Measurements from ENCODE around the gene MED26.

Gene MED26

DNA sequence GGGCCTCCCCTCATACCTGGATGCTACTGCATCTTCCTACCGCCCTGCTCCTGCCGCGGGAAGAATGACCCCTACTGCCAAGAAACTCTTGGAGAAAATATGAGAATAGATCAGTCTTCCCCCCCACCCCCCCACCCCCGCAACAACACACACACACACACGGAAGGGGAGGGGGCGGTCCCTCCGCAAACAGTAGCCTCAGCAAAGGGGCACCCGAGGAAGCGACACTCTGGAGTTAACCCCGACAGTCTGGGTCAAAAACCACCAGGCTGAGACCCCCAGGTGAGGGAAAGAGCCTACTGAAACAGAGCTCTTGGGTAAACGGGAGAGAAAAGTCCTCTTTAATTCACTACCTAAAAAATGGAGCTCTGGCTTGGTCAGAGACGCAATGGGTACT lies 1.2 kb downstream of the MED26 start:
- in situ Hi-C loops (cut with HindIII; ENCODE audit: low pct_ligation_motif_present, low sequenced_read_pairs): no loop called here
- TF ChIP-seq, protein P1, sequence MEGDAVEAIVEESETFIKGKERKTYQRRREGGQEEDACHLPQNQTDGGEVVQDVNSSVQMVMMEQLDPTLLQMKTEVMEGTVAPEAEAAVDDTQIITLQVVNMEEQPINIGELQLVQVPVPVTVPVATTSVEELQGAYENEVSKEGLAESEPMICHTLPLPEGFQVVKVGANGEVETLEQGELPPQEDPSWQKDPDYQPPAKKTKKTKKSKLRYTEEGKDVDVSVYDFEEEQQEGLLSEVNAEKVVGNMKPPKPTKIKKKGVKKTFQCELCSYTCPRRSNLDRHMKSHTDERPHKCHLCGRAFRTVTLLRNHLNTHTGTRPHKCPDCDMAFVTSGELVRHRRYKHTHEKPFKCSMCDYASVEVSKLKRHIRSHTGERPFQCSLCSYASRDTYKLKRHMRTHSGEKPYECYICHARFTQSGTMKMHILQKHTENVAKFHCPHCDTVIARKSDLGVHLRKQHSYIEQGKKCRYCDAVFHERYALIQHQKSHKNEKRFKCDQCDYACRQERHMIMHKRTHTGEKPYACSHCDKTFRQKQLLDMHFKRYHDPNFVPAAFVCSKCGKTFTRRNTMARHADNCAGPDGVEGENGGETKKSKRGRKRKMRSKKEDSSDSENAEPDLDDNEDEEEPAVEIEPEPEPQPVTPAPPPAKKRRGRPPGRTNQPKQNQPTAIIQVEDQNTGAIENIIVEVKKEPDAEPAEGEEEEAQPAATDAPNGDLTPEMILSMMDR (IDR thresholded peaks at IDR 0.05; ENCODE audit: low read depth, low read length, missing control alignments): no peak
- no peak for DNase-seq
- no peaks in the 10 kb centered on the region for H3K27me3 ChIP-seq (replicated peaks)
- H3K36me3 ChIP-seq (replicated peaks): peaks cover 12% of the 10 kb centered on the region
- H3K4me3 ChIP-seq (ENCODE audit: low read depth, low read length): peak overlapping the region; percentile 90
- peak overlapping the region; percentile 56 for H3K27ac ChIP-seq

DNA sequence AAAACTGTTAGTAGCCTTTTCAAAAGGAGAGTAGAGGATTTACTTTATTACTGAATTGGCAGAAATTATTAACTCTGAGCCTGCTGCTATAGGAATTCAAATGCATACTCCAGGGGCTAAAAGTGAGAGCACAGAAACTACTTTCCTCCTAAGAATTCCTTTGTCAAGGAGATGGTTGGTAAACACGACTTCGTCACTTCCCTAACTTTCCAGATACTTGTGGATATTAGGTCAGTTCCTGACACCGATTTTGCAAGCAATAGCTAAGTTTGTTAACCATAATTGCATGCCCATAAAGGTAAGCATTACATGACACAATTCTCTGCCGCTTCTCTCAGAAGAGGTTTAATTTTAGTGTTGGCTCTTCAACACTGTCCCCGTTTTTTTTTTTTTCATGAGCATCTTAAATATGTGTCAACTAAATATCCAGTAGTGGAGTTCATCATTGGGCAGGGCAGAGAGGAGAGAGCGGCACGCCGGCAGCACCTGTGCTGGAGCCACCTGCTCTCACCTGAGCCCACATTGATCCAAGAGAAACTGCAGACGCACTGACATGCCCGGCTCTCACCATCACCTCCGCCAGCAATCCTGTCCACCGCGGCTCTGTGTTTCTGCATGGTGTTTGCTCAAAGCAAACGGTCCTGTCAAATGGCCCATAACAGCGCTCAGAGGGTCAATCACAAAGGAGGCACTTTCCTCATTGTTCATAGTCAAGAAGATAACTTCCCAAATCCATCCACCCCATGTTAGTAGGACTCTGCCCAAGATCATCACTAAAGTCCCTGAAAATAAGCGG lies 2.6 kb downstream of the MED26 start:
- no peak for DNase-seq
- Histone ChIP-seq H3K27me3 (replicated peaks) (no peaks in the 10 kb centered on the region), H3K4me3 (ENCODE audit: low read depth, low read length) (no peak overlapping the region), H3K27ac (no peak overlapping the region), H3K36me3 (replicated peaks) (peaks cover 3% of the 10 kb centered on the region)
- TF ChIP-seq, protein P1 (IDR thresholded peaks at IDR 0.05; ENCODE audit: low read depth, low read length, missing control alignments): no peak
- in situ Hi-C loops (cut with HindIII; ENCODE audit: low pct_ligation_motif_present, low sequenced_read_pairs): no loop called here

DNA sequence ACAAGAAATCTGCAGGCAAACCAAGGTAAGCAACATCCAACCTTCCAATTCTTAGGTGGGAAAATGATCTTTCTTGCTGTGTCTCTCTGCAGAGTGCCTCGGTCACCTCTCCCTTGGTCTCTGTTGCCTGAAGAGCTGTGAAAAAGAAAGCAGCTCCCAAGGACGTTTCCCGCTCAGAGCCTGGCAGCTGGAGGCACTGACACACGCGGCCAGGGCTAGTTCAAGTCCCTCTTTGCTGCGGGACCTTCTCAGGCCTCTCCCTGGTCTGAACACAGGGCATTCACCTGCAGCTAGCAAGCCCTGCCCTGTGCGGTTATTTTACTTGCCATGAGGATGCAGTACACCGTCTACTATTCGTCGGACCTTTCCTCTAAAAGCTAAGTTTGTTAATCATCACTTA lies 3.8 kb downstream of the MED26 start:
- Histone ChIP-seq H3K27me3 (replicated peaks) (no peaks in the 10 kb centered on the region), H3K4me3 (ENCODE audit: low read depth, low read length) (no peak overlapping the region), H3K36me3 (replicated peaks) (peaks cover 3% of the 10 kb centered on the region), H3K27ac (no peak overlapping the region)
- DNase-seq: no peak
- TF ChIP-seq, protein P1 (IDR thresholded peaks at IDR 0.05; ENCODE audit: low read depth, low read length, missing control alignments): no peak
- in situ Hi-C loops (cut with HindIII; ENCODE audit: low pct_ligation_motif_present, low sequenced_read_pairs): no loop called here

DNA sequence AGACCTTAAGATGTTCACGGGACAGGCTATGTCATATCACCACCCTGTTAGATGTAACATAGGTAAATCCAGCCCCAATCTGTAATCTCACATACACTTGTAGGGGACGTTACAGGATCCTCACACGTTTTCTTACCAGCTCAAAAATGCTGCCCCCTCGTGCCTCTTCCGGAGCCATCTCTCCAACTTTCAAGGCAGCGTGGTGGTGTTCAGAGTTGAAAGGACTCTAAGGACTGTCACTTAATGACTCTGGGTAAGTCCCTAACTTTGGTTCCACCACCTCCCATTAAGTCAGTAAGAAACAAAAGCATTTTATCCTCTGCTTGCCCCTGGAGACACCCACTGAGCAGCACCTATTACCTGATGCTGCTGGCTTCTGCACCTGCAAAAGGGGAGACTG lies 4.4 kb downstream of the MED26 start:
- H3K27me3 ChIP-seq (replicated peaks): no peaks in the 10 kb centered on the region
- TF ChIP-seq, protein P1 (IDR thresholded peaks at IDR 0.05; ENCODE audit: low read depth, low read length, missing control alignments): no peak
- H3K27ac ChIP-seq: no peak overlapping the region
- no peak overlapping the region for H3K4me3 ChIP-seq (ENCODE audit: low read depth, low read length)
- H3K36me3 ChIP-seq (replicated peaks): peaks cover 3% of the 10 kb centered on the region
- in situ Hi-C loops (cut with HindIII; ENCODE audit: low pct_ligation_motif_present, low sequenced_read_pairs): no loop called here
- no peak for DNase-seq

DNA sequence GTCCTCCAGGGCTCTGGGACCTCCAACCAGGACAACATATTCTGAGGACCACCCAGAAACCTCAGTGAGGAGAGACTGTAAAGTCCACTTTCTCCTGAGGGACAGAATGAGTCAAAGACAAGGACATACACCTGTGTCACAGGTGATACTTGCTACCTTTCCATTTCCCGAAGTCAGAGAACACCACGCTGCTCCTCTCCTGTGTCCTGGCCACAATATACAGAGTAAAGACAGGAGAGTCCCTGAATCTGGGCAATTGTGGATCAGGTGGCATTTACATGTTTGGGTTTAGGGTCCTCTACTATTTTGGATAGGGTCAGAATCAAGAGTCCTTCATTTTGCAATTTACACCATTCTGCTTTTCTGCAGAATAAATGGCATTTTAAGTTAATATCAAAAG lies 4.9 kb downstream of the MED26 start:
- TF ChIP-seq, protein P1 (IDR thresholded peaks at IDR 0.05; ENCODE audit: low read depth, low read length, missing control alignments): no peak
- Histone ChIP-seq H3K27me3 (replicated peaks) (no peaks in the 10 kb centered on the region), H3K36me3 (replicated peaks) (peaks cover 3% of the 10 kb centered on the region), H3K27ac (no peak overlapping the region), H3K4me3 (ENCODE audit: low read depth, low read length) (no peak overlapping the region)
- in situ Hi-C loops (cut with HindIII; ENCODE audit: low pct_ligation_motif_present, low sequenced_read_pairs): no loop called here
- no peak for DNase-seq

All from brain microvascular endothelial cell (primary cell).